Measurements from ENCODE around the gene PCBP3.

GRCh38 chr21:45847870-45848269 is 204.3 kb downstream of the PCBP3 start:
- TF ChIP-seq NFRKB (IDR thresholded peaks at IDR 0.05) (no peak), SSRP1 (CRISPR knock-in tag; IDR thresholded peaks at IDR 0.05) (no peak), EP300 (IDR thresholded peaks at IDR 0.05; ENCODE audit: low read depth in 2 of 2, low read length in 2 of 2) (no peak), EP300 (CRISPR knock-in tag; IDR thresholded peaks at IDR 0.05; ENCODE audit: borderline replicate concordance) (no peak), CTCF (CRISPR knock-in tag; IDR thresholded peaks at IDR 0.05) (no peak), ETV6 (CRISPR knock-in tag; conservative IDR thresholded peaks at IDR 0.05) (no peak), POLR2AphosphoS5 (IDR thresholded peaks at IDR 0.05; ENCODE audit: low read depth, low read length) (no peak), ZNF607 (CRISPR knock-in tag; IDR thresholded peaks at IDR 0.05; ENCODE audit: borderline replicate concordance) (no peak), TERF1 (CRISPR knock-in tag; IDR thresholded peaks at IDR 0.05) (no peak), REPIN1 (CRISPR knock-in tag; IDR thresholded peaks at IDR 0.05; ENCODE audit: borderline replicate concordance, low read depth) (no peak), PHF20 (CRISPR knock-in tag; IDR thresholded peaks at IDR 0.05) (no peak), CREB1 (IDR thresholded peaks at IDR 0.05) (no peak), CREB1 (CRISPR knock-in tag; IDR thresholded peaks at IDR 0.05) (no peak), HBP1 (CRISPR knock-in tag; IDR thresholded peaks at IDR 0.05; ENCODE audit: low read depth) (no peak), ATF1 (CRISPR knock-in tag; IDR thresholded peaks at IDR 0.05) (no peak)

All from HepG2 (cell line).